HUES6 (cell line): ENCODE data around the gene RAD51.

Source experiments
- H3K27ac ChIP-seq: 2 replicates; pipeline ENCODE4 v1.7.0; 2013; ENCODE audit warnings: low read depth, mild to moderate bottlenecking, low read length, inconsistent platforms
- H3K27me3 ChIP-seq: 2 replicates; pipeline ENCODE4 v1.6.1; 2013; ENCODE audit warnings: low read length; ENCODE audit not compliant: control insufficient read depth, insufficient read depth
- H3K36me3 ChIP-seq: 2 replicates; pipeline ENCODE4 v1.6.1; 2013; ENCODE audit warnings: low read length; ENCODE audit not compliant: control insufficient read depth, insufficient read depth
- H3K4me1 ChIP-seq: 2 replicates; pipeline ENCODE4 v1.6.1; 2013; ENCODE audit warnings: low read length; ENCODE audit not compliant: control insufficient read depth, insufficient read depth
- H3K4me3 ChIP-seq: 2 replicates; pipeline ENCODE4 v1.5.1; 2013; ENCODE audit warnings: low read depth, low read length
- H3K9ac ChIP-seq: one replicate; pipeline ENCODE4 v1.6.1; 2013; ENCODE audit warnings: mild to moderate bottlenecking, low read length
- H3K9me3 ChIP-seq: 2 replicates; pipeline ENCODE4 v1.6.1; 2013; ENCODE audit warnings: low read depth, low read length; ENCODE audit not compliant: control insufficient read depth, insufficient read depth

The RAD51 gene

GRCh38 chr15:40746916-40747418 is 52.0 kb downstream of the RAD51 start:
- Histone ChIP-seq H3K27me3 (no peaks in the 10 kb centered on the region), H3K36me3 (peaks cover 52% of the 10 kb centered on the region), H3K27ac (no peak overlapping the region), H3K9me3 (no peaks in the 10 kb centered on the region), H3K4me3 (no peak overlapping the region), H3K9ac (no peak overlapping the region), H3K4me1 (no peaks in the 10 kb centered on the region)

GRCh38 chr15:40747685-40748631 is 53.0 kb downstream of the RAD51 start:
- Histone ChIP-seq H3K4me1 (no peaks in the 10 kb centered on the region), H3K9me3 (no peaks in the 10 kb centered on the region), H3K36me3 (peaks cover 49% of the 10 kb centered on the region), H3K27ac (no peak overlapping the region), H3K4me3 (no peak overlapping the region), H3K9ac (no peak overlapping the region), H3K27me3 (no peaks in the 10 kb centered on the region)

- Histone ChIP-seq H3K4me3 (no peak overlapping the region), H3K4me1 (no peaks in the 10 kb centered on the region), H3K9ac (no peak overlapping the region), H3K27ac (no peak overlapping the region), H3K36me3 (peaks cover 37% of the 10 kb centered on the region), H3K27me3 (no peaks in the 10 kb centered on the region), H3K9me3 (no peaks in the 10 kb centered on the region)
Measured at GRCh38 chr15:40749151-40749630, 54.2 kb downstream of the RAD51 start.

- Histone ChIP-seq H3K27ac (no peak overlapping the region), H3K9me3 (no peaks in the 10 kb centered on the region), H3K27me3 (no peaks in the 10 kb centered on the region), H3K9ac (no peak overlapping the region), H3K36me3 (peaks cover 24% of the 10 kb centered on the region), H3K4me3 (no peak overlapping the region), H3K4me1 (peaks cover 3% of the 10 kb centered on the region; the same call in 1 of the 2 replicates)
Measured at GRCh38 chr15:40750885-40751284, 55.9 kb downstream of the RAD51 start.

- Histone ChIP-seq H3K9ac (no peak overlapping the region), H3K27ac (no peak overlapping the region), H3K36me3 (peaks cover 23% of the 10 kb centered on the region), H3K4me3 (no peak overlapping the region), H3K27me3 (no peaks in the 10 kb centered on the region), H3K4me1 (peaks cover 6% of the 10 kb centered on the region; the same call in 1 of the 2 replicates), H3K9me3 (no peaks in the 10 kb centered on the region)
Measured at GRCh38 chr15:40751745-40752144, 56.8 kb downstream of the RAD51 start.

- Histone ChIP-seq H3K27me3 (no peaks in the 10 kb centered on the region), H3K9ac (peak overlapping the region; percentile 80), H3K9me3 (no peaks in the 10 kb centered on the region), H3K4me3 (peak overlapping the region; percentile 98), H3K27ac (no peak overlapping the region), H3K36me3 (peaks cover 21% of the 10 kb centered on the region), H3K4me1 (peaks cover 6% of the 10 kb centered on the region; the same call in 1 of the 2 replicates)
Measured at GRCh38 chr15:40754574-40754882, 59.6 kb downstream of the RAD51 start.

GRCh38 chr15:40754883-40755811 is 60.2 kb downstream of the RAD51 start, which contains the start of gene RMDN3:
Gene RMDN3, minus strand, starts transcription at chr15:40755254. Its CDS starts 471 bp downstream, at chr15:40754783.
- Histone ChIP-seq H3K9ac (peak within 1 kb of the TSS; percentile 84), H3K4me3 (peak within 1 kb of the TSS; percentile 98), H3K36me3 (peaks cover 21% of the 10 kb centered on the region), H3K27me3 (no peaks in the 10 kb centered on the region), H3K4me1 (peaks cover 6% of the 10 kb centered on the region; the same call in 1 of the 2 replicates), H3K9me3 (no peaks in the 10 kb centered on the region), H3K27ac (peak within 1 kb of the TSS; percentile 92)

- peak overlapping the region; percentile 92 for H3K27ac ChIP-seq
- peak overlapping the region; percentile 84 for H3K9ac ChIP-seq
- peaks cover 15% of the 10 kb centered on the region for H3K36me3 ChIP-seq
- H3K4me3 ChIP-seq: peak overlapping the region; percentile 98
- peaks cover 6% of the 10 kb centered on the region; the same call in 1 of the 2 replicates for H3K4me1 ChIP-seq
- no peaks in the 10 kb centered on the region for H3K9me3 ChIP-seq
- H3K27me3 ChIP-seq: no peaks in the 10 kb centered on the region
Measured at GRCh38 chr15:40755812-40756208, 60.8 kb downstream of the RAD51 start.

- H3K9me3 ChIP-seq: no peaks in the 10 kb centered on the region
- H3K4me3 ChIP-seq: no peak overlapping the region
- peaks cover 6% of the 10 kb centered on the region; the same call in 1 of the 2 replicates for H3K4me1 ChIP-seq
- no peak overlapping the region for H3K9ac ChIP-seq
- H3K27me3 ChIP-seq: no peaks in the 10 kb centered on the region
- H3K27ac ChIP-seq: no peak overlapping the region
- peaks cover 4% of the 10 kb centered on the region for H3K36me3 ChIP-seq
Measured at GRCh38 chr15:40756938-40757337, 62.0 kb downstream of the RAD51 start.

- Histone ChIP-seq H3K27ac (no peak overlapping the region), H3K9ac (no peak overlapping the region), H3K4me3 (no peak overlapping the region), H3K9me3 (no peaks in the 10 kb centered on the region), H3K36me3 (no peaks in the 10 kb centered on the region), H3K27me3 (no peaks in the 10 kb centered on the region), H3K4me1 (peaks cover 18% of the 10 kb centered on the region)
Measured at GRCh38 chr15:40759961-40760360, 65.0 kb downstream of the RAD51 start.
